SK-N-SH (cell line): ENCODE data around the gene RFX7.

Source experiments
- CHD2 ChIP-seq: fragments of 150-350 bp; IDR thresholded peaks from 2 replicates; pipeline ENCODE4 v1.6.1; 2018; ENCODE audit warnings: low read length; ENCODE audit not compliant: partially characterized antibody
- EP300 ChIP-seq, 2 experiments: IDR thresholded peaks; 2 replicates each; pipeline versions ENCODE4 v1.4.0 to v1.6.1; 2012; ENCODE audit warnings: borderline replicate concordance in 1 of 2, low read depth in 1 of 2, low read length in 1 of 2
- JUND ChIP-seq: IDR thresholded peaks from 2 replicates; pipeline ENCODE4 v1.4.0; 2012

- TF ChIP-seq CHD2 (no peak), EP300 (IDR thresholded peaks at IDR 0.05; ENCODE audit: borderline replicate concordance in 1 of 2, low read depth in 1 of 2, low read length in 1 of 2) (no peak), JUND (no peak)
Measured at GRCh38 chr15:56128081-56128480, 115.6 kb downstream of the RFX7 start.
